Vagina (tissue), 2 donors: ENCODE measurements around the gene TBC1D14. TPM values are rescaled to one million over a fixed set of nuclear protein-coding genes. Genes with fewer than 3 reads are reported as not detected.

ENCODE experiments used
- DNase-seq, 2 donors: peaks; one replicate each; pipeline ENCODE4 v3.0.0-alpha.2; 2017; ENCODE audit errors: extremely low spot score in 2 of 2
- H3K27ac ChIP-seq: fragments of 200-600 bp; sonication (generic); one replicate; pipeline ENCODE4 v1.5.1; 2019
- H3K27me3 ChIP-seq: fragments of 200-600 bp; sonication (generic); one replicate; pipeline ENCODE4 v1.5.1; 2019
- H3K36me3 ChIP-seq, 2 donors: fragments of 200-600 bp; sonication (generic); one replicate each; pipeline ENCODE4 v1.5.1; 2017 to 2019
- H3K4me1 ChIP-seq: fragments of 200-600 bp; sonication (generic); one replicate; pipeline ENCODE4 v1.5.1; 2019
- H3K4me3 ChIP-seq, 2 donors: fragments of 200-600 bp; sonication (generic); 1 replicate in 1 of 2; 2 replicates in 1 of 2; pipeline ENCODE4 v1.5.1; 2016 to 2019
- H3K9me3 ChIP-seq: fragments of 200-600 bp; sonication (generic); one replicate; pipeline ENCODE4 v1.5.1; 2019
- CTCF ChIP-seq, 3 experiments: fragments of 450-650 bp in 2 of 3; fragments of 200-600 bp in 1 of 3; sonication (generic) in 1 of 3; IDR thresholded peaks; one replicate each; pipeline ENCODE4 v1.5.1; 2017 to 2019; ENCODE audit warnings: antibody characterized with exemption in 3 of 3, mild to moderate bottlenecking in 2 of 3, moderate library complexity in 2 of 3
- POLR2A ChIP-seq, 2 donors: fragments of 450-650 bp; IDR thresholded peaks; one replicate each; pipeline ENCODE4 v1.6.1; 2017; ENCODE audit warnings: antibody characterized with exemption in 2 of 2, mild to moderate bottlenecking in 2 of 2, moderate library complexity in 2 of 2
- POLR2AphosphoS5 ChIP-seq, 2 donors: sonication (generic); formaldehyde crosslinking; IDR thresholded peaks; one replicate each; pipeline ENCODE4 v1.9.0; 2017; ENCODE audit warnings: antibody characterized with exemption in 2 of 2, mild to moderate bottlenecking in 2 of 2, low read depth in 1 of 2; ENCODE audit not compliant: insufficient read depth in 1 of 2
- intact Hi-C: fragments of 100-400 bp; cut with DNase I; formaldehyde crosslinking; loops from one replicate; pipeline ENCODE4 v1.15.1; 2023
- total RNA-seq: library from RNA; depleted of rRNA; stranded (reverse); fragments of >200 nt; gene quantifications from one replicate; pipeline ENCODE4 v1.2.3, GENCODE V29; 2016

The TBC1D14 gene
- total RNA-seq, 1 donor from 2014 or later, result 35.4 TPM

- peak in 1 of 2 donors; percentile 61 for DNase-seq
- no peak overlapping the region for H3K27ac ChIP-seq
- no peak overlapping the region for H3K4me3 ChIP-seq
- no peaks in the 10 kb centered on the region for H3K27me3 ChIP-seq
- H3K9me3 ChIP-seq, result no peaks in the 10 kb centered on the region
- H3K36me3 ChIP-seq, result peaks cover 0 to 22% of the 10 kb centered on the region in 2 donors
- H3K4me1 ChIP-seq, result peaks cover 52% of the 10 kb centered on the region
- intact Hi-C loops, result no loop called here
- TF ChIP-seq POLR2AphosphoS5 (IDR thresholded peaks at IDR 0.05; ENCODE audit: insufficient read depth in 1 of 2, low read depth in 1 of 2) (no peak), CTCF (IDR thresholded peaks at IDR 0.05) (no peak), POLR2A (IDR thresholded peaks at IDR 0.05) (no peak)
Observed at GRCh38 chr4:7051144-7051495, 141.5 kb downstream of the TBC1D14 start.

GRCh38 chr4:7051905-7052304 is 142.3 kb downstream of the TBC1D14 start:
- H3K4me3 ChIP-seq, result no peak overlapping the region
- no peak overlapping the region for H3K27ac ChIP-seq
- TF ChIP-seq CTCF (IDR thresholded peaks at IDR 0.05), result no peak
- TF ChIP-seq POLR2AphosphoS5 (IDR thresholded peaks at IDR 0.05; ENCODE audit: insufficient read depth in 1 of 2, low read depth in 1 of 2), result no peak
- no peak for TF ChIP-seq POLR2A (IDR thresholded peaks at IDR 0.05)
- no peak for DNase-seq
- peaks cover 44% of the 10 kb centered on the region for H3K4me1 ChIP-seq
- no peaks in the 10 kb centered on the region for H3K9me3 ChIP-seq
- H3K27me3 ChIP-seq, result no peaks in the 10 kb centered on the region
- H3K36me3 ChIP-seq, result peaks cover 0 to 28% of the 10 kb centered on the region in 2 donors
- intact Hi-C loops, result no loop called here

- no peak overlapping the region for H3K27ac ChIP-seq
- intact Hi-C loops, result no loop called here
Observed at GRCh38 chr4:7052313-7052712, 142.7 kb downstream of the TBC1D14 start.

GRCh38 chr4:7052923-7053715 is 143.5 kb downstream of the TBC1D14 start:
- Histone ChIP-seq H3K27me3 (no peaks in the 10 kb centered on the region), H3K36me3 (peaks cover 0 to 37% of the 10 kb centered on the region in 2 donors), H3K27ac (no peak overlapping the region), H3K4me1 (peaks cover 32% of the 10 kb centered on the region), H3K9me3 (no peaks in the 10 kb centered on the region), H3K4me3 (no peak overlapping the region)
- no peak for TF ChIP-seq POLR2A (IDR thresholded peaks at IDR 0.05)
- TF ChIP-seq CTCF (IDR thresholded peaks at IDR 0.05), result no peak
- no peak for DNase-seq
- intact Hi-C loops, result no loop called here

More at GRCh38 chr4:7052313-7052712, 142.7 kb downstream of the TBC1D14 start:
- Histone ChIP-seq H3K36me3 (peaks cover 0 to 29% of the 10 kb centered on the region in 2 donors), H3K4me1 (peaks cover 40% of the 10 kb centered on the region), H3K4me3 (no peak overlapping the region), H3K9me3 (no peaks in the 10 kb centered on the region), H3K27me3 (no peaks in the 10 kb centered on the region)
- TF ChIP-seq POLR2AphosphoS5 (IDR thresholded peaks at IDR 0.05; ENCODE audit: insufficient read depth in 1 of 2, low read depth in 1 of 2) (no peak), POLR2A (IDR thresholded peaks at IDR 0.05) (no peak), CTCF (IDR thresholded peaks at IDR 0.05) (no peak)
- DNase-seq, result no peak

- DNase-seq, result no peak
- Histone ChIP-seq H3K4me1 (peaks cover 31% of the 10 kb centered on the region), H3K27me3 (no peaks in the 10 kb centered on the region), H3K27ac (no peak overlapping the region), H3K36me3 (peaks cover 0 to 40% of the 10 kb centered on the region in 2 donors), H3K9me3 (no peaks in the 10 kb centered on the region), H3K4me3 (no peak overlapping the region)
- no peak for TF ChIP-seq POLR2AphosphoS5 (IDR thresholded peaks at IDR 0.05; ENCODE audit: insufficient read depth in 1 of 2, low read depth in 1 of 2)
- no peak for TF ChIP-seq POLR2A (IDR thresholded peaks at IDR 0.05)
- TF ChIP-seq CTCF (IDR thresholded peaks at IDR 0.05), result no peak
- intact Hi-C loops, result no loop called here
Observed at GRCh38 chr4:7054106-7054880, 144.7 kb downstream of the TBC1D14 start.
